GM13976 (cell line): Measurements from ENCODE around the gene STAM2.
"Not testable (repeated sequence)": the region's sequence is repeated elsewhere in the genome, so short reads cannot be mapped to it uniquely, and the experiment has no call there.

Experiments used
- DNase-seq: peaks from one replicate; pipeline ENCODE4 v3.0.0; 2012; ENCODE audit warnings: low spot score
- CTCF ChIP-seq: IDR thresholded peaks from 2 replicates; pipeline ENCODE4 v1.5.1; 2012; ENCODE audit warnings: borderline replicate concordance, mild to moderate bottlenecking; ENCODE audit not compliant: insufficient read depth; ENCODE audit errors: extremely low read depth, missing control alignments, control extremely low read depth
- in situ Hi-C: fragments of 300-500 bp; cut with MboI; formaldehyde crosslinking; loops from one replicate; pipeline ENCODE4 v1.12.0; 2022; ENCODE audit warnings: low sequenced_read_pairs, mixed read lengths, inconsistent platforms; ENCODE audit not compliant: unreplicated experiment

STAM2 gene

GRCh38 chr2:152132306-152132705 is 43.3 kb downstream of the STAM2 start:
- TF ChIP-seq CTCF = no peak

GRCh38 chr2:152127628-152128027 is 47.9 kb downstream of the STAM2 start:
- DNase-seq = no peak
- no peak for TF ChIP-seq CTCF
- in situ Hi-C loops = no loop called here

More at GRCh38 chr2:152132306-152132705, 43.3 kb downstream of the STAM2 start:
- in situ Hi-C loops = no loop called here
- DNase-seq = no peak

GRCh38 chr2:152126664-152127063 is 48.9 kb downstream of the STAM2 start:
- DNase-seq = no peak
- in situ Hi-C loops = no loop called here
- TF ChIP-seq CTCF = no peak

GRCh38 chr2:152122161-152122560 is 53.4 kb downstream of the STAM2 start:
- no peak for TF ChIP-seq CTCF
- in situ Hi-C loops = no loop called here
- DNase-seq = no peak

GRCh38 chr2:152120430-152120829 is 55.1 kb downstream of the STAM2 start:
- no peak for DNase-seq
- in situ Hi-C loops = no loop called here
- no peak for TF ChIP-seq CTCF

- in situ Hi-C loops = no loop called here
- no peak for TF ChIP-seq CTCF
- DNase-seq = no peak
These were observed 59.6 kb downstream of the STAM2 start for GRCh38 chr2:152115952-152116351.

- in situ Hi-C loops = no loop called here
- DNase-seq = no peak
- TF ChIP-seq CTCF = no peak
These were observed 61.2 kb downstream of the STAM2 start for GRCh38 chr2:152114366-152114765.

GRCh38 chr2:152107140-152107539 is 68.4 kb downstream of the STAM2 start:
- in situ Hi-C loops, DNase-seq: not testable (repeated sequence)
